T-helper 1 cell (primary cell): ENCODE measurements around the gene APOBEC3C.
"Not testable (repeated sequence)": the region's sequence is repeated elsewhere in the genome, so short reads cannot be mapped to it uniquely, and the experiment has no call there.

Experiments
- DNase-seq, 5 donors: peaks; one replicate each; pipeline ENCODE4 v3.0.0-alpha.2; 2012 to 2020
- total RNA-seq, 4 donors: gene quantifications; one replicate each; lab custom pipeline; 2026; lab: John Stamatoyannopoulos, UW

Gene APOBEC3C
- total RNA-seq: 31.9 to 53.5 (median 37.1) reads per million in 4 donors

- peak; percentile 36 to 91 (median 63) for DNase-seq
Observed at GRCh38 chr22:39013942-39014722, at the start of gene APOBEC3C. APOBEC3C (plus strand) TSS chr22:39014257; CDS start chr22:39014363, 106 bp downstream.

GRCh38 chr22:38964306-38964705 is 49.8 kb upstream of the APOBEC3C start:
- DNase-seq: no peak

GRCh38 chr22:38964989-38965388 is 49.1 kb upstream of the APOBEC3C start:
- no peak for DNase-seq

GRCh38 chr22:38965614-38966379 is 48.3 kb upstream of the APOBEC3C start:
- no peak for DNase-seq

GRCh38 chr22:38966380-38966702 is 47.7 kb upstream of the APOBEC3C start:
- no peak for DNase-seq

- DNase-seq: no peak
Observed at GRCh38 chr22:38966942-38967341, 47.1 kb upstream of the APOBEC3C start.

GRCh38 chr22:38967451-38968450 is 46.3 kb upstream of the APOBEC3C start:
- DNase-seq: no peak

- DNase-seq: no peak
Observed at GRCh38 chr22:38968801-38969200, 45.3 kb upstream of the APOBEC3C start.

- no peak for DNase-seq
Observed at GRCh38 chr22:38970551-38970950, 43.5 kb upstream of the APOBEC3C start.

- DNase-seq: no peak
Observed at GRCh38 chr22:38971202-38971601, 42.9 kb upstream of the APOBEC3C start.

GRCh38 chr22:38971791-38972190 is 42.3 kb upstream of the APOBEC3C start:
- DNase-seq: no peak

- no peak for DNase-seq
Observed at GRCh38 chr22:38972558-38972957, 41.5 kb upstream of the APOBEC3C start.

GRCh38 chr22:38973289-38974169 is 40.5 kb upstream of the APOBEC3C start:
- peak in 3 of 5 donors; percentile 32 to 45 (median 34) for DNase-seq

- no peak for DNase-seq
Observed at GRCh38 chr22:38974170-38974825, 39.8 kb upstream of the APOBEC3C start.

GRCh38 chr22:38974826-38975175 is 39.3 kb upstream of the APOBEC3C start:
- no peak for DNase-seq

GRCh38 chr22:38977289-38977688 is 36.8 kb upstream of the APOBEC3C start:
- not testable (repeated sequence) for DNase-seq

GRCh38 chr22:38980587-38980986 is 33.5 kb upstream of the APOBEC3C start:
- DNase-seq: not testable (repeated sequence)

GRCh38 chr22:38981005-38981991 is 32.8 kb upstream of the APOBEC3C start:
- DNase-seq: no peak

- peak; percentile 18 to 80 (median 52) for DNase-seq
Observed at GRCh38 chr22:38981992-38982927, 31.8 kb upstream of the APOBEC3C start, which contains the start of gene APOBEC3B. APOBEC3B (plus strand) TSS chr22:38982347; CDS start chr22:38982454, 107 bp downstream.
